ENCODE results near the gene IRF7.

IRF7 gene

DNA sequence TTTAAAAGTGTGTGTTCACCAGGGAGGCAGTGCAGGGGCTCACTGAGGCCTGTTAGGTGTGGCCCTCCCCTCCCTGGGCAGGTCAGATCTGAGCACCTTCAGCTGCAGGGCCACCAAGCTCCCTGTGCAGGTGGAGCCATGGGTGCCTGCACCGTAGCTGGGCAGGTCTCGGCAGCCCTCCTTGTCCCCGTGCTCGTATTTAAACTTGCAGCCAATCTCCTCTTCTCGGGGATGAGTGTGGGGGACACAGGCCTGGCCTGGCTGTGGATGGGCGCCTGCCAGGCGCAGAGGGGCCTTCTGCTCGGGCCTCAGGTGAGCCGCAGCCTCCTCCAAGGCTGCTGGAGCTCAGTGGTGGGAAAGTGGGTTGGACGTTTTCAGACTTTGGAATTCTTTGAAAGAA lies 20.4 kb downstream of the IRF7 start:
- H3K4me3 ChIP-seq (ENCODE audit: low read length), result no peak overlapping the region
- TF ChIP-seq, protein P1, sequence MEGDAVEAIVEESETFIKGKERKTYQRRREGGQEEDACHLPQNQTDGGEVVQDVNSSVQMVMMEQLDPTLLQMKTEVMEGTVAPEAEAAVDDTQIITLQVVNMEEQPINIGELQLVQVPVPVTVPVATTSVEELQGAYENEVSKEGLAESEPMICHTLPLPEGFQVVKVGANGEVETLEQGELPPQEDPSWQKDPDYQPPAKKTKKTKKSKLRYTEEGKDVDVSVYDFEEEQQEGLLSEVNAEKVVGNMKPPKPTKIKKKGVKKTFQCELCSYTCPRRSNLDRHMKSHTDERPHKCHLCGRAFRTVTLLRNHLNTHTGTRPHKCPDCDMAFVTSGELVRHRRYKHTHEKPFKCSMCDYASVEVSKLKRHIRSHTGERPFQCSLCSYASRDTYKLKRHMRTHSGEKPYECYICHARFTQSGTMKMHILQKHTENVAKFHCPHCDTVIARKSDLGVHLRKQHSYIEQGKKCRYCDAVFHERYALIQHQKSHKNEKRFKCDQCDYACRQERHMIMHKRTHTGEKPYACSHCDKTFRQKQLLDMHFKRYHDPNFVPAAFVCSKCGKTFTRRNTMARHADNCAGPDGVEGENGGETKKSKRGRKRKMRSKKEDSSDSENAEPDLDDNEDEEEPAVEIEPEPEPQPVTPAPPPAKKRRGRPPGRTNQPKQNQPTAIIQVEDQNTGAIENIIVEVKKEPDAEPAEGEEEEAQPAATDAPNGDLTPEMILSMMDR (IDR thresholded peaks at IDR 0.05; ENCODE audit: insufficient read depth, low read depth, low read length, missing control alignments), result no peak
- DNase-seq (ENCODE audit: low read depth), result no peak

DNA sequence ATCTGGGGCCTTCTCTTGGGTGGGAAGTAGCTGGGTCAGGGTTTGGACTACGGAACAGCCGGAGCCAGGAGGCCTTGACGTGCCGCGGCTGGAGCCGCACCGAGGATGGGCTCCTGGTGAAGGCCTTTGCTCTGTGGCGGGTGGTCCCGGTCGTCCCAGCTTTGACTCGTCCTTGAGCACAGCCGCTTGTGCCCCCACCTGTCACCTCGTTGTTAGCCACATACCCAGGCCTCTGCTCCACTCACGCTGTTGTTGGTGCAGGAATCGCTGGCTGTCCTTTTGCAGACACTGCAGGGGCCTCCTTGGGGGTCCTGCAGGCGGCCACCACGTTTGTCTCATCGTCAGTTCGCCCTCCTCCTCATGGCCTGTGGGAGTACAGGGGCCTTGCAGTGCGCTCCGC lies 22.4 kb downstream of the IRF7 start:
- no peak overlapping the region for H3K4me3 ChIP-seq (ENCODE audit: low read length)
- no peak for DNase-seq (ENCODE audit: low read depth)
- TF ChIP-seq, protein P1 (IDR thresholded peaks at IDR 0.05; ENCODE audit: insufficient read depth, low read depth, low read length, missing control alignments), result no peak

DNA sequence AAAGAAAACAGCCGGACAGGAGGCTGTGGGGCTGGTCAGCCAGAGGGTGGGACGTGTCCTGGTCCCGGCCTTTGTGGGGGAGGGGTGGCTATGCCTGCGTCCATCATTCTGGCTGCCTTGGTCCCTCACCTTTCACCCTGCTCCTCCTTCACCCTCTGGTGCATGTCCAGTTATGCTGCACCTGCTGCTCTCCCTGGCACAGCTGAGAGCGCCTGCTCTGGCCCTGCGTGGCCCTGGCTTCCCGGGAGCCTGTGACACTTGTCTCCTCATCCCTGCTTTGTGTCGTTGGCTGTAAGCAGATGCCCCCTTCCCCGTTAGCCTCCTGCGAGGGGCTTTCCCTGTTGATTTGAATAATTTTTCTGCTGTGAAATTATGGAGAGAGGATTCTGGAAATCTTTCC lies 22.8 kb downstream of the IRF7 start:
- no peak overlapping the region for H3K4me3 ChIP-seq (ENCODE audit: low read length)
- TF ChIP-seq, protein P1 (IDR thresholded peaks at IDR 0.05; ENCODE audit: insufficient read depth, low read depth, low read length, missing control alignments), result no peak
- DNase-seq (ENCODE audit: low read depth), result no peak

DNA sequence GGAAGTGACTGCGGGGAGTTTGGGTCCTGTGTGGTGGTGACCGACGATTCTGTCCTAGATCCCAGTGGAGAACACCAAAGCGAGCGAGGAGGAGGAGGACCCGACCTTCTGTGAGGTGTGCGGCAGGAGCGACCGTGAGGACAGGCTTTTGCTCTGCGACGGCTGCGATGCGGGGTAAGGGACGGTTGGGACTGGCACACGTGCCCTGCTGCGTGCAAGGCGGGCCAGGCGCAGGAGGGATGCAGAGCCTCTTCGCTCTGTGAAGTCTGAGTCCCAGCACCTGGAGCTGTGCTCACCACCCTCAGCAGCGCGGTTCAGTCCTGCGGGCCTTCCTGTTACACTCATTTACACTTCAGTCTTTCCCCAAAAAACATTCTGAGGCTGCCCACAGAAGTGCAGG lies 23.2 kb downstream of the IRF7 start:
- H3K4me3 ChIP-seq (ENCODE audit: low read length), result no peak overlapping the region
- no peak for DNase-seq (ENCODE audit: low read depth)
- TF ChIP-seq, protein P1 (IDR thresholded peaks at IDR 0.05; ENCODE audit: insufficient read depth, low read depth, low read length, missing control alignments), result no peak

DNA sequence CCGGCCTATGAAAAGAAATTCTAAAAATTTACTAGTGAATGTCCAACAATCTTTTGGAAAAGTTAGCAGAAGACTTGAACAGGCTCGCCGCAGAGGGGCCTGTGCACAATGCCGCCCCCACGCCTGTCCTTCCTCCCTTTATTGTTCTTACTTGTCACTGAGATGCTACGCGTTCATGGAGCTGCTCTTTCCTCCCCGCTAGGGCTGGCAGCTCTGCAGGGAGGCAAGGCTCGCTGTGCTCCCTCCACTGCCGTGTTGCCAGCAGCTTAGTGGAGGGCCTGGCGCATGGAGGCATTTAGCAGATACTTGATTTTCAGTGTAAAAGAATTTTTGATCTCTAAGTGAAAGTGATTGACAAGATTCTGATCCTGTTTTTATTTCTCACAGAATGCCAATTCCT lies 24.8 kb downstream of the IRF7 start:
- TF ChIP-seq, protein P1 (IDR thresholded peaks at IDR 0.05; ENCODE audit: insufficient read depth, low read depth, low read length, missing control alignments), result no peak
- H3K4me3 ChIP-seq (ENCODE audit: low read length), result no peak overlapping the region
- no peak for DNase-seq (ENCODE audit: low read depth)

DNA sequence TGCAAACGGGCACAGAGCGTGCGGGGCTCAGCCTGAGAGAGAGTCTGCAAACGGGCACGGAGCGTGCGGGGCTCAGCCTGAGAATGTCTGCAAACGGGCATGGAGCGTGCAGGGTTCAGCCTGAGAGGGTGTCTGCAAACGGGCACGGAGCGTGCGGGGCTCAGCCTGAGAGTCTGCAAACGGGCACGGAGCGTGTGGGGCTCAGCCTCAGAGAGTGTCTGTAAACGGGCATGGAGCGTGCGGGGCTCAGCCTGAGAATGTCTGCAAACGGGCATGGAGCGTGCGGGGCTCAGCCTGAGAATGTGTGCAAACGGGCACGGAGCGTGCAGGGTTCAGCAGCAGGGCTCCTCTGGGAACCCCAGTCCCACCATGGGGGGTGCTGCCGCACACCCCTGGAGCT lies 26.0 kb downstream of the IRF7 start:
- TF ChIP-seq, protein P1 (IDR thresholded peaks at IDR 0.05; ENCODE audit: insufficient read depth, low read depth, low read length, missing control alignments), result no peak
- no peak for DNase-seq (ENCODE audit: low read depth)
- no peak overlapping the region for H3K4me3 ChIP-seq (ENCODE audit: low read length)

DNA sequence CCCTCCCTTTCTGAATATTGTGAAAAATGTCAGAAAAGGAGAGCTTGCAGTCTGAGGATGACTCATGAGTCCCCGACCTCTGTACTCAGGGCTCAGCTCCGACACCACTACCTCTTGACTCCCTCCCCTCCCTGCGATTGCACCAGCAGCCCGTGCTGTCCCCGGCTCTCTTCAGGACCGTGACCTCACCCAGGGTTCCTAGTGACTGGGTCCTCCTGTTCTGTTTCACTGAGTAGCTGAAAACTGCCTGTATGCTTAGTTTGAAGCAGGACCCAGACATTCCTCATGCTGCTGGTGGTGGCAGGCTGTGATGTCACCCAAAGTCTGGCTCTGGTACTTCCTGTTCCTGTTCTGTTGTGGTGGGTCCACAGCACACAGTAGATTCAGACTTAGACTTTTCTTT lies 27.8 kb downstream of the IRF7 start:
- TF ChIP-seq, protein P1 (IDR thresholded peaks at IDR 0.05; ENCODE audit: insufficient read depth, low read depth, low read length, missing control alignments), result no peak
- no peak for DNase-seq (ENCODE audit: low read depth)
- H3K4me3 ChIP-seq (ENCODE audit: low read length), result no peak overlapping the region
